T-helper 1 cell treated with Interleukin-12 subunit alpha and Interleukin-12 subunit beta and Interleukin-4 antibody, amounts not matched to agents 30 ng/mL and 1 ng/mL, for 36 hours (primary cell): ENCODE results near the gene CCDC192. TPM values are rescaled to one million over a fixed set of nuclear protein-coding genes. Genes with fewer than 3 reads are reported as not detected.

Experiments
- intact Hi-C: fragments of 100-400 bp; cut with micrococcal nuclease; formaldehyde crosslinking; loops from one replicate; pipeline ENCODE4 v1.15.1; 2024
- total RNA-seq: library from RNA; stranded (reverse); gene quantifications from 2 replicates; pipeline ENCODE4 v1.2.3, GENCODE V29; 2022

Gene CCDC192
- total RNA-seq, 1 donor from 2014 or later, result not detected

DNA sequence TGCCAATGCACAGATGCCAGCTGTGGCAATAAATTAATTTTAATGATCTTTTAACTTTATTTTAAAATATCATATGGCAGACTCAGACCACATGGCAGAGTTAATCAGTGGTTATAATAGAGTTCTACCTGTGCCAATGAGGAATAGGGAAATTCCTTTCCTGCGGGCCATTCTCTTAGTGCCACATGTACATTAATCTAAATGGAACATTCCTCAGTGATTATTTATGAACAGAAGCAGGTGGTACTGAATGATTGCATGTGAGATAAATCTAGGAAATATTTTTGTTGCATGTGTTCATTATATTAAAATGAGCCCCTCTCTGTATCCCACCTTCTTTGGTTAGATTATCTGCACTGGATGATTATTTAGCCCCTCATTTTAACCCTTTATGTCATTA, 102.3 kb downstream of the CCDC192 start:
- intact Hi-C loops, result no loop called here

DNA sequence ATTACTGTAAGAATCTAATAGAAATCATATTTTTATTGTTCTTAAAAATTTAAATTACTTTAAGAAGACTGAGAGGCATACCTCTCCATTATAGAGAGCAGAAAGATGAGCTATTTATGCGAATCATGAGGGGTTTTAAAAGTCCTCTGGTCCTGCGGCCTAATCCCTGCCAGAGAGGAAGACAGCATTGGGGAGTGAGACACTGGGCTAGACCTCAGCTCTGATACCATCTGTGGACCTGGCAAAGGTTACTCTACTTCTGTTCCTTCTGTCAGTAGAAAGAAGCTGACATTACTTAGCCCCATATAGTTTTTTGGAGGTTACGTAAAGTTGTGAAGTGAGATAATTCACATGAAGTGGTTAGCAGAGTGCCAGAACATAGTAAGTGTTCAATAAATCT, 103.6 kb downstream of the CCDC192 start:
- intact Hi-C loops, result no loop called here

DNA sequence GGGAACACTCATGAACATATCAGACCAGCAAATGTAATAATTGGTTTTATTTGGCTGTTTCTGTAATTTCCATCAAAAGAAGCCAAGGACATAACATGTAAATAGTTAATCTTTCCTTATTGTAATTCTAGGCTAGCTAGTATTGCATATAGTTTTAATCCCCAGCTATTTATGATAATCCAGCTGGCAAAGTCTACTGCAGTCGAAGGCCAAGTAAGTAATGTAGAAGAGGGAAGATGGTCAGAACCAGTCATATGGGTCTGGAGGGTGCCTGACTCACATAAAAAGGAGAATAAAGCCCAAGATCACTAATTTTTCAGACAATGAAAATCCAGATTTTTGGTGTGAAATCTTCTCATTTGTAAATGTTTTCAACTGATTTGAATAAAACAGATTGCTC, 106.3 kb downstream of the CCDC192 start:
- intact Hi-C loops, result no loop called here

DNA sequence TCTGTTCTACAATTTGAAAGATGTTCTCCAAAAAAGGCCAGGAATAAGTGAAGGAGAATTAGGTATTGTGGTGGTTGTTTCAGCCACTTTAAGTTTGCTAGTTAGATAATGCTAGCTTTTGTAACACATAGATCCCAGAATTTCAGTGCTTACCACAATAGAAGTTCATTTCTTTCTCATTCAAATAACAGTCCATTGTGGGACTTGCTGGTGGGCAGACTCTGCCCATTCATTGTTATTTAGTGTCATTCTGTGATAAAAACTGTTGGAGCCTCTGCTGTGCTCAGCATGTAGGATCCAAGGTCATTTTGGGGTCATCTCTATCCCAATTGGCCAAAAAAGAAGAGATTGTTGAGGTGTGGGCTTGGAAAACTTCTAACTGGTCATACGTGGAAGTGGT, 106.8 kb downstream of the CCDC192 start:
- intact Hi-C loops, result no loop called here

DNA sequence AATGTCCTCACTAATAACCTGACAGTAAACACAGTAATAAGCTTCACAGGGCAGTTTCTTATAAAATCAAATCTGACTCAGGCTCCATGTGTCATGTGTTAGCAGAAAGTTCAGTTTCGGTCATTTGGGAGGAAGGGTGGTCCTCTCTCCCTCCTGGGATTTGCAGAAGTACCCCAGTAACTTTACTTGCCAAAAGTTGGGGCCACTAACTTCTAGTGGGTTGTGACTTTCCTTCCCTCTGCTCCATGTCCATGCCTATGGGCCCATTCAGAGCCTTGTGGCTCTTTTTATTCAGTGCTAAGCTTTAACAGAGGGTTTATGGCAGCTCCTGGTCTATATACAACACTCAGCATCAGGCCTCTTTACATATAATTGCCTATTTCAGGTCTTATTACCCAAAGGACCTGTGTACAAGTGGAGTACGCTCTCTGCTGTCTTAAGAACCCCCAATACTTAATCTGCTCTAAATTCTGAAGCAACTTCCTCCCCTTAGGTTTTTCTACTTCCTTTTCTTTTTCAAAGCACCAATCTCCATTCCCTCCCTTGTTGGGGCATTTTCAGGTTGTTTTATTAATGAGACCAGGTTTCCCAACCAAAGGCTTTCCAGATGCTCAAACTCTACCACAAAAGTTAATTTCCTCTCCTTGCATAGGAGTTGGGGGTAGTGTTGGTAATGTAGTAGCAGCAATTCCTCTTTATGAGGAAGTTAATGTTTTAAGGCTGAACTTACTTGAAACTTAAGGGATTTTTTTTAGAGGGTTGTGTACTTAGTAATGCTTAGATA, 107.7 kb downstream of the CCDC192 start:
- intact Hi-C loops, result no loop called here

DNA sequence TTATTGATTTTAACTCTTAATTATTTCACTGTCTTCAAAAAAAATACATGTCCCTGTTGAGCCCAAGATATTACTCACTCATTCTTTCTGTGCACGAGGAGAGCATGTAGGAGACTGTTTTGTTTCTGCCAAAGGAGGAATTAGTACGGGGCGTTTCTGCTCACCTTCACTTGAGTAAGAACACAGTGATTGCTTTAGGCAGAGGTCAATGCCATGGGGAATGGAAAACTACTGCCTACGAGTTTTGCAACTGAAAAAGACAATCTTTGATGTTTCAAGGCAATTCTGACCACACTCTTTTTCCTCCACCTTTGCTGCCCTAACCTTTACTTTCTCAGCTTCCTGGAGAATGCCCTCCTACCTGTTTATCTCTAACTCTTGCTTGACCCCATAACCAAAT, 109.4 kb downstream of the CCDC192 start:
- intact Hi-C loops, result no loop called here

DNA sequence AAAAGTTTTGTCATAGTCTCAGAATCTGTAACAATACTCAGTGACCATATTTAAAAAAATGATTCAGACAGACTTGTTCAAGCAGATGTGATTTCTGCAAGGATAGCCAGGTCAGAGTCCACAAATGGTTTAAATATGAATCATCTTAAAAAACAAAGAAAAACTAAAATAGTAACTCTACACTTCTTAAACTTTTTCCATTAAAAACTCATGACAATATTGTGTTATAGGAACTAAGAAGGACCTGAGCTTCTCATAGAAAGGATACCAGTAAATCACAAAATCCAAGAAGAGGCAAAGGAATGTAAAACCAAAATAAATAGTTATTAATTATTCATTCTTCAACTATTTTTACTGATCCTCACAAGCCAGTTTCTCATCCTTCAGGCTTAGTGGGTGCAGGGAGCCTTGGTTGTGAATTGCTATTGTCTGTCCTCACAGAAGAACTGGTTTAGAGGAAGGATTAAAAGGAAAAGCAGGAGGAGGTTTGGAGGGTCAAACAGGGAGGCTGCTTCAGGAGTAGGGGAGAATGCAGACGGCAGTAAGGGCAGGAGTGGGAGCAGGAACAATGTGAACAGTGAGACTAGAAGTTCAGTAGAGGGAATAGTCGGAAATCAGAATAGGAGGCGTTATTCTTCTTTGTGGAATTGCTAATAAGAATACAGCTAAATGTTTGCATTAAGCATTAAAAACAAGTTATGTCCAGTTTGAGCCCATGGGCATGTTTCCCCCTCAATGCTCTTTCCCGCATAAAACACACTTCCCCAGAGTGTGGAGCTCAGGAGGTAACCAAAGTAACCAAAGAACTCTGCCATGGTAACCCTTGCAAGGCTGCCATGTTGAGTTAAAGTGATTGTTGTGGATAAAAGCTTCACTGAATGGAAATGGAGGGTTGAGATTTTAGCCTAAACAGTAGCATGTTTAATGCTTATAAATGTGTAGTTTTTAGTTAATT, 110.7 kb downstream of the CCDC192 start:
- intact Hi-C loops, result no loop called here

DNA sequence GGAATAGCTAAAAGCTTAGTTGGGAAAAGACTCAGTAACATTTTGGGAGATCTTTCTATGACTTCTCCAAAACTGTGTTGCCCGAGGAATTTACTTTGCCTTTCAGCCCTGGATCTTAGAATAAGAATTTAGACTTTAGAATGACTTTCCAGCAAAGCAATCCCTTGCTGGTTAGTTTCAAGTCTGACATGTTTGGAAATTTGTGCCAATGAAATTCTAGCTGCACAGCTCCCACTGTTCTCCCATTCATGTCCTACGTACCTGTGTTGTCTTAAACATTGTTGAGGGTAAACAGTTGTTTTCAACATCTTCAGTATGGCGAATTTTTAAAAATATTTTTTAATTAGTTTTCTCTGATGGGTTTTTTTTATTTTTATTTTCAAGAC, 111.4 kb downstream of the CCDC192 start:
- intact Hi-C loops, result no loop called here

DNA sequence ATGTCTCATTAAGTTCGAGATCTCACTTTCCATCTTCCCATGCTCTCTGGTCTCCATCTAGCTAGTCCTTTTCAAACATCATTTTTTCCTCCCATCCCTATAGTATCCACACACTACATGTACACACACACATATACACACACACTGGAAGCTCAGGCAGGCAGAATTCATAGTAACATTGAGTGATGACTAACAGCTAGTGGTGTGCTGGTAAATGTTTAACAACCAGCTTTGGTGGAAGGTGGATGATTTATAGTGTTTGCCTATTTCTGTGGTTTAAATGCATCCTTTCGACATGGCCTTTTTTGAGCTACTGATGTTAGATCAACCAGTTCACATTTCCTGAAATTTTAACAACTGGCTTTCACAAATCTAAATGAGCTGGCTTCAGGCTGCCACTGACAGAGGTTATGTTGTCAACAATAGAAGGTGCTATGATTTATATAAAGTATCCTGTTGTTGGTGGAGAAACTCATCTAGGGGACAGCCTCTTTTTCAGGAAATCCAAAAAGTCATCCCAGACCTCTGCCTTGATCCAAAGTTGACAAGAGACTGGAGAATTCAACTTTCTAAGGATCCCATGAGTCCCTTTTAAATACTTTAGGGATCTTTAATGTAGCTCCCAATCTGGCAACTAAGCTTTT, 117.8 kb downstream of the CCDC192 start:
- intact Hi-C loops, result no loop called here

DNA sequence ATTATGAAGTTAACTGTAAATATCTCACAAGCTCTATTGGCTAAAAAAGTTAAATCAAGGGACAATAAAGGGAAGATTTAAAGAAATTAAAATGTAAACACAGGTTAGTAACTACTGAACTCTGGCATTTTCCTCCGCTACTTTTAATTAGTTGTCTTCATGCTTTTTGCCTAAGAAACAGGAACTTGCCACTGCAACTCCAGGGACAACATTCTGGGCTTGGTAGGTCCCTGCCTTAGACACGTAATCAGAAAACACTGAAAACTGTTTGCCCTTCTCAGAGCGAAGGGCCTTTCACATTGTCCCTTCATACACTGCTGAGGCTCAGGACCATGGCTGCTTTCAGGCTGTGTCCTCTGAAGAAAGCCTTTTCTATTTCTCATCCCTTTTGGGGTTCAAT, 118.7 kb downstream of the CCDC192 start:
- intact Hi-C loops, result no loop called here

DNA sequence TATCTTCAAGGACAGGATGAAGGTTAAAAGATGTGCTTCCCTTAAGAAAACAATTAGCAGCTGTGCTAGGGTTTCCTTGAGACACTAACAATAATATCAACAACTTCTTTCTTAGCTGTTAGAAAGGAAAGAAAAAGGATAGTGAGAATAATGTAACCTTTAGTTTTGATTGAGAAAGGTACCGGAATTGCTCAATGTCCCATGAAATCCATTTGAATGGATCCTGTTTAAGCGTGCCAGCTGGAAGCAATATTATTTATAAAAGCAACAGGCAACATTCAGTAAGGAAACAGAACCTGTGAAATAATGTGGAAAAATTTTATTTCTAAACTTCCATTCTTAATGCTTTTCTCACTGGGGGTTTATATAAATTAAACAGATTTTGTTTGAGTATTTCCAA, 120.9 kb downstream of the CCDC192 start:
- intact Hi-C loops, result no loop called here

DNA sequence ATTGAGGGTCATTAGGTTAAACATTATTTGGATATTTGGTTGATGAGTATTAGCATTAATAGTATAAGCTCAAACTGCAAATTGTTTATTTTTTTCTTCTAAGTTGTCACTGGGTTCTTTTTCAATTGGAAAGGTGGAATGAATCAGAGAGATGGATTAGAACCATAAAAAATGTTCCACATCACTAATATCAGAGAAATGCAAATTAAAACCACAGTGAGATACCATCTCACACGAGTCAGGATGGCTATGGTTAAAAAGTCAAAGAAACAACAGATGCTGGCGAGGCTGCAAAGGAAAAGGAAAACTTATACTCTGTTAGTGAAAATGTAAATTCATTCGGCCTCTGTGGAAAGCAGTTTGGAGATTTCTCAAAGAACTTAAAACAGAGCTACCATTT, 122.8 kb downstream of the CCDC192 start:
- intact Hi-C loops, result no loop called here

DNA sequence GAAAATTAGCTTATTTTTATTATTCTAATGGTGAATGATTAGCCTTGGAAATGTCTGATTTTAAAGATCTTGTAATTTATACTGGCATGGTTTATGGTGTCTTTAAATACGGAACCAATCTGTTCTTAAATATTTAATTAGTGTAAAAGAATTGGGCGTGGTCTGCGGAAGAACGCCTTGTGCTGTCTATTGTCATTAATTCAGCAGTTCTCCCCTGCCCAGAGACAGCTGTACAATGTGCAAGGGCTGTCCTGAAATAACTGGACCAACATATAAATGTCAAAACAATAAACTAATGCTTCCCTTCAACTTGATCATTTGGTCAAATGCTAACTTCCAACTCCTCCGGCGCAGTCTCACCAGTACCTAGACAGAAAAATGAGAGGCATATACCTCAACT, 124.3 kb downstream of the CCDC192 start:
- intact Hi-C loops, result no loop called here

DNA sequence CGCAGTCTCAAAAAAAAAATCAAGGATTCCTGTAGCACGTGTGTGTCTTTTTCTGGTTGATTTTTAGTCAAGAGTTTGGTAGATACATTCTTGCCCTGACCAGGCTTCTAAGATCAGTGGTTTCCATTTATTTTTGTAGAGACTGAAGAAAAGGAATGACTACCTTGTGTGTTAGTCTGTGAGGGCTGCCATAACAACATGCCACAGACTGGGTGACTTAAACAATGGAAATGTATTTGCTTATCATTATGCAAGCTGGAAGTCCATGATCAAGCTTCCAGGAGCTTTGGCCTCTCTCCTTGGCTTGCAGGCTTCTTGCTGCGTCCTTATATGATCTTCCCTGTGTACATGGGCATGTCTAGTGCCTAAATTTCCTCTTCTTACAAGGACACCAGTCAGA, 127.0 kb downstream of the CCDC192 start:
- intact Hi-C loops, result loop anchor here (5.0 kb wide), 1 partner anchor 1877 kb away; no protein-coding TSS in a partner anchor

DNA sequence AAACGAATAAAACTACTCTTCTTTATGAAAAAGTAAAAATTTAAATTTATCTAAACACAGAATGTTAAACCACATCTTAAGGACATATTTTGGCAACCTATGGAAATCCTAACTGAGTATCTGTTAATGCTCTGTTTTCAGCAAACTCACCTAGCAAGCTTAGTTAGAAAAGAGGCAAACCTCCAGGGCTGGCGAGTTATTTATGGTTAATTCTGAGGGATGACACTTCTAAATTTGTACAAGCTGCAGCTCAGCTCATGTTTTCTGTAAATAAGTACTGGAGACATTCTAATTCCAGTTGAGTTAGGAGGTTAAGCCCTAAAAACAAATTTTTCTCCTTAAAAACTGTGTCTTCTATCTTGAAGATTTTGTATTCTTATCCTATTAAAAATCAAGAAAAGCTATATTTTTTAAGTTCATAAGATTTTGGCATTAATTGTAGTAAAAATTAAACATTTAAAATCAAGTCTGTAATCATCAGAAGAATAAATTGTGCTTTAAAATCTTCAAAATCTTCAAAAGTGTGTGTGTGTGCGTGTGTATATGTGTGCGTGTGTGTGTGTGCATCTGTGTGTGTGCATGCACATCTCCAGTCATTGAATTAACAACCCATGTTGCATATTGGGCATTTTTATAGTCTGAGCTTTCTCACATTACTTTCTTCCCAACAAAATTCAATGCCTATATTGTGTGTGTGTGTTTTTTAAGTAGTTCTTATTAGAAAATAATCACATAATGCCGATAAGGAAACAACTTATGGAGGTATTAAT, 127.8 kb downstream of the CCDC192 start:
- intact Hi-C loops, result loop anchor here (5.0 kb wide), 1 partner anchor 1876 kb away; no protein-coding TSS in a partner anchor

DNA sequence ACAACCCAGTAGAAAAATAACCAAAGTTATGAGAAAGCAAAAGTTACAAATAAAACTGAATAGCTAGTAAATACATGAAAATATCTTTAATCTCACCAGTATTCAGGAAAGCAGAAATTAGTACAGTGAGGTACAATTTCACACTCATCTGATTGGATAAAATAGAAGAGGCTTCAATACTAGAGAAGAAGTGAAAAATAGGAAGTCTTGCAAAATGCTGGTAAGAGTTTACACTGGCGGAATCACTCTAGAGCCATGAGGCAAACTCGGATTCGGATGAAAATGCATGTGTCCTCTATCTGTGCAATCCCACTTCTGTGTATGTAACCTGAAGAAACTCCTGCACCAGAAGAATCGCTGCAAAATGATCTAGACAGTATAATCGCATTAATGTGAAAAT, 128.9 kb downstream of the CCDC192 start:
- intact Hi-C loops, result loop anchor here (5.0 kb wide), 1 partner anchor 1875 kb away; no protein-coding TSS in a partner anchor

DNA sequence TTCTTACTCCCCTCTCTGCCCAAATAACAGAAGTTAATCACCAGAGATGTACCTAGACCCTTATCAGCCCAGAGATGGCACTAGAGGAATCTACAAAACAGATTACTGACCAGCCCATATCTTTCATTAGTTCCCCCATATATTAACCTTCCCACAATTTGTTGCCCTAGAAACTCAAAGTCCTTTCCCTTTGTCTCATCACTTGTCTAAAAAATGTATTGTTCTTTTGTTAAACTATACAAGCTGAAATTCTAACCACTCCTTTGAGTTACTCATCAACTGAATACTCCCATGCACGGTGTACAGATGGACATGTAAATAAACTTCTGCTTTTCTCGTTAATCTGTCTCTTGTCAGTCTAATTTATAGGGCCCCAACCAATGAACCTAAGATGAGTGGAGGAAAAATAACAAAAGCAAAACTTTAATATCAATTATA, 130.9 kb downstream of the CCDC192 start:
- intact Hi-C loops, result loop anchor here (5.0 kb wide), 1 partner anchor 1873 kb away; no protein-coding TSS in a partner anchor

DNA sequence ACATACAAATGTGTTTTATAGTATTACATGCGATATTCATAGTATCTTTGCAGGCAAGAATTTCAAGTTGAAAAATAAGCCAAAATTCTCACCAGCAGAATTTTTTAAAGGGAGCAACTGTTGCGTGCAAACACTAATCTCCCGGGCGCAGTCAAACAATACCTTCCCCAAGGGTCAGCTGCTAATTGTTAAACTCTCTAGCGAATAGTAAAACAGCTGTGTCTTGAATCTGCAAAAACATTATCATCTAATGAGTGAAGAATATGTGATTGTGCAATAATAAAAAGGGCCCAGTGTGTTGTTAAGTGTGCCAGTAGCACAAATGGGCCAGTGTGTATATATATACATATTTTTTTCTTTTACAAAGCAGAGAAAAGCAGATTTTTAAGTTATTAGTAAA, 131.4 kb downstream of the CCDC192 start:
- intact Hi-C loops, result loop anchor here (5.0 kb wide), 1 partner anchor 1873 kb away; no protein-coding TSS in a partner anchor

DNA sequence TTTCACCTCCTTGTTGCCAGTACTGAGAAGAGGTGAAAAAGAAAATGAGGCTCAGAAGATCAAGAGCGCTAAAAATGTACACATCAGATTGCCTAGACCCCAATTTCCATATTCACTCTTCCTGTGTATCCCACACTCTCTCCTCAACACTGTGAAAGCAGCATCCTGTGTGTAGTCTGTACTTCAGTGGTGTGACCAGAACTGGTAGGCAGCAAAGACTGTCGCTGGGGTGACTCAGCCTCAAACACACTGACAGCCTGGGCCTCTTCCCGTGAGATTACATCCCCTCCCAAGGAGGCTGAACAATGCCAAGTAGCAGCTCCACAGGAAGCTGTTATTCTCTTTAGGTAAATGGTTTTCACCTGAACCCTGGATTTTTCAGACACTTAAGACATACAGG, 135.5 kb downstream of the CCDC192 start:
- intact Hi-C loops, result no loop called here

DNA sequence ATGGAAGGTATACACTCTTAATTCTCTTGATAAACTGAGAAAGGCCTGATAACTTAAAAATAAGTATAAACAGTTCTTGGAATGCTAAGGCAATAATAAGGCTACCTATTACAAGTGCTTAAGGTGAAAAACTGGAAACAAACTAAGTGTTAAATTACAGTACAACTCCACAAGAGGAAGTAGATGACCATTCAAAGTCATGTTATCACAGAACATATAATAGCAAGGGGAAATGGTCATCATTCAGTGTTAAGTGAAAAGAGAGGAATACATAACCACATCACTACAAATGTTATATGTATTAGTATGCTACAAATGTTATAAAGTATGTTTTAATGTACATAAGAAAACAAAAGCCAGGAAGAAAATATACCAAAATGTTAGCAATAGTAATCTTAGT, 135.9 kb downstream of the CCDC192 start:
- intact Hi-C loops, result no loop called here
